BLaER1 treated with 17β-estradiol and CSF1 and Interleukin-3, amounts not matched to agents 10 nM and 100 nM (cell line): Measurements from ENCODE around the gene AP4B1.

ENCODE experiments used
- H3K27ac ChIP-seq, 11 experiments: shearing (Covaris generic); formaldehyde crosslinking; 2 replicates each; pipeline ENCODE4 v1.8.1; 2022
- H3K27me3 ChIP-seq, 11 experiments: shearing (Covaris generic); formaldehyde crosslinking; 2 replicates each; pipeline ENCODE4 v1.8.1; 2022
- H3K36me3 ChIP-seq, 11 experiments: shearing (Covaris generic); formaldehyde crosslinking; 2 replicates each; pipeline ENCODE4 v1.8.1; 2022
- H3K4me1 ChIP-seq, 10 experiments: shearing (Covaris generic); formaldehyde crosslinking; 2 replicates each; pipeline ENCODE4 v1.8.1; 2022
- H3K4me2 ChIP-seq, 11 experiments: shearing (Covaris generic); formaldehyde crosslinking; 2 replicates each; pipeline ENCODE4 v1.8.1; 2022
- H3K4me3 ChIP-seq, 10 experiments: shearing (Covaris generic); formaldehyde crosslinking; 2 replicates each; pipeline ENCODE4 v1.8.1; 2022
- H3K9ac ChIP-seq, 11 experiments: shearing (Covaris generic); formaldehyde crosslinking; 2 replicates each; pipeline ENCODE4 v1.8.1; 2022
- H3K9me3 ChIP-seq, 11 experiments: shearing (Covaris generic); formaldehyde crosslinking; replicated peaks in 1 of 11; 2 replicates each; pipeline ENCODE4 v1.8.1; 2022
- H4K20me1 ChIP-seq, 11 experiments: shearing (Covaris generic); formaldehyde crosslinking; 2 replicates each; pipeline ENCODE4 v1.8.1; 2022
- Cebpa-rat ChIP-seq, 11 experiments: shearing (Covaris generic); IDR thresholded peaks; 2 replicates each; pipeline ENCODE4 v1.8.1; 2022

The AP4B1 gene

GRCh38 chr1:113895098-113895497 is 9.5 kb downstream of the AP4B1 start:
- Histone ChIP-seq H3K36me3 (peaks cover 59 to 73% (median 69%) of the 10 kb centered on the region in 11 experiments), H4K20me1 (no peaks in the 10 kb centered on the region), H3K4me2 (no peak overlapping the region), H3K4me1 (peaks cover 6 to 21% (median 13%) of the 10 kb centered on the region in 10 experiments; a peak in 17 of 20 replicates), H3K9me3 (no peaks in the 10 kb centered on the region), H3K27me3 (no peaks in the 10 kb centered on the region), H3K9ac (no peak overlapping the region), H3K27ac (no peak overlapping the region), H3K4me3 (no peak overlapping the region)
- TF ChIP-seq Cebpa-rat (IDR thresholded peaks at IDR 0.05): no peak

- H3K36me3 ChIP-seq: peaks cover 42 to 57% (median 51%) of the 10 kb centered on the region in 11 experiments
- H3K27me3 ChIP-seq: no peaks in the 10 kb centered on the region
- H3K9me3 ChIP-seq: no peaks in the 10 kb centered on the region
- TF ChIP-seq Cebpa-rat (IDR thresholded peaks at IDR 0.05): no peak
- H3K4me2 ChIP-seq: no peak overlapping the region
- H4K20me1 ChIP-seq: no peaks in the 10 kb centered on the region
- peaks cover 1 to 21% (median 13%) of the 10 kb centered on the region in 10 experiments; a peak in 17 of 20 replicates for H3K4me1 ChIP-seq
- H3K27ac ChIP-seq: no peak overlapping the region
- no peak overlapping the region for H3K4me3 ChIP-seq
- H3K9ac ChIP-seq: no peak overlapping the region
Measured at GRCh38 chr1:113893267-113893666, 11.3 kb downstream of the AP4B1 start.

GRCh38 chr1:113891631-113892220 is 12.9 kb downstream of the AP4B1 start:
- no peak for TF ChIP-seq Cebpa-rat (IDR thresholded peaks at IDR 0.05)
- no peak overlapping the region for H3K27ac ChIP-seq

GRCh38 chr1:113890816-113891215 is 13.8 kb downstream of the AP4B1 start:
- Histone ChIP-seq H3K27me3 (no peaks in the 10 kb centered on the region), H3K9me3 (no peaks in the 10 kb centered on the region), H3K27ac (no peak overlapping the region), H3K4me1 (peaks cover 7 to 26% (median 13%) of the 10 kb centered on the region in 10 experiments; a peak in 19 of 20 replicates), H4K20me1 (no peaks in the 10 kb centered on the region), H3K4me2 (no peak overlapping the region), H3K36me3 (peaks cover 17 to 35% (median 26%) of the 10 kb centered on the region in 11 experiments), H3K4me3 (no peak overlapping the region), H3K9ac (no peak overlapping the region)
- TF ChIP-seq Cebpa-rat (IDR thresholded peaks at IDR 0.05): no peak

More at GRCh38 chr1:113891631-113892220, 12.9 kb downstream of the AP4B1 start:
- Histone ChIP-seq H3K9ac (no peak overlapping the region), H3K36me3 (peaks cover 26 to 41% (median 35%) of the 10 kb centered on the region in 11 experiments), H3K4me3 (no peak overlapping the region), H3K9me3 (no peaks in the 10 kb centered on the region), H4K20me1 (no peaks in the 10 kb centered on the region), H3K27me3 (no peaks in the 10 kb centered on the region), H3K4me1 (peaks cover 7 to 26% (median 13%) of the 10 kb centered on the region in 10 experiments; a peak in 19 of 20 replicates), H3K4me2 (peak overlapping the region in 8 of 11 experiments; percentile 15 to 63 (median 50); a peak in 17 of 22 replicates)

- H3K9me3 ChIP-seq: no peaks in the 10 kb centered on the region
- peak within 1 kb of the TSS in 3 of 11 experiments; percentile 10 to 47 (median 43); a peak in 4 of 22 replicates for H3K4me2 ChIP-seq
- TF ChIP-seq Cebpa-rat (IDR thresholded peaks at IDR 0.05): no peak
- no peak within 1 kb of the TSS for H3K4me3 ChIP-seq
- H3K27me3 ChIP-seq: no peaks in the 10 kb centered on the region
- no peak within 1 kb of the TSS for H3K9ac ChIP-seq
- H3K27ac ChIP-seq: no peak within 1 kb of the TSS; a peak in 1 of 22 replicates
- H3K4me1 ChIP-seq: peaks cover 7 to 32% (median 14%) of the 10 kb centered on the region in 10 experiments; a peak in 19 of 20 replicates
- no peaks in the 10 kb centered on the region for H4K20me1 ChIP-seq
- peaks cover 0 to 11% (median 0%) of the 10 kb centered on the region in 11 experiments; a peak in 3 of 22 replicates for H3K36me3 ChIP-seq
Measured at GRCh38 chr1:113887402-113888175, 17.0 kb downstream of the AP4B1 start, which contains the start of gene BCL2L15. Gene BCL2L15 (minus strand): TSS chr1:113887581. CDS start chr1:113887375, 206 bp downstream.

GRCh38 chr1:113886417-113887401 is 17.9 kb downstream of the AP4B1 start:
- Histone ChIP-seq H3K27me3 (no peaks in the 10 kb centered on the region), H3K27ac (no peak overlapping the region; a peak in 1 of 22 replicates), H3K9me3 (no peaks in the 10 kb centered on the region), H3K4me1 (peaks cover 5 to 24% (median 13%) of the 10 kb centered on the region in 10 experiments), H3K36me3 (peaks cover 0 to 11% (median 0%) of the 10 kb centered on the region in 11 experiments; a peak in 3 of 22 replicates), H3K4me2 (peak overlapping the region in 3 of 11 experiments; percentile 10 to 47 (median 43); a peak in 4 of 22 replicates), H3K9ac (no peak overlapping the region), H4K20me1 (no peaks in the 10 kb centered on the region), H3K4me3 (no peak overlapping the region)
- TF ChIP-seq Cebpa-rat (IDR thresholded peaks at IDR 0.05): no peak

GRCh38 chr1:113881661-113882060 is 22.9 kb downstream of the AP4B1 start:
- no peaks in the 10 kb centered on the region for H4K20me1 ChIP-seq
- H3K27me3 ChIP-seq: no peaks in the 10 kb centered on the region
- no peak overlapping the region for H3K9ac ChIP-seq
- peaks cover 8 to 41% (median 28%) of the 10 kb centered on the region in 10 experiments; a peak in 18 of 20 replicates for H3K4me1 ChIP-seq
- peak overlapping the region in 1 of 11 experiments; percentile 56; a peak in 1 of 22 replicates for H3K27ac ChIP-seq
- peaks cover 0 to 17% (median 0%) of the 10 kb centered on the region in 11 experiments; a peak in 4 of 22 replicates for H3K36me3 ChIP-seq
- no peak overlapping the region for H3K4me3 ChIP-seq
- H3K9me3 ChIP-seq: peaks cover 0 to 12% (median 10%) of the 10 kb centered on the region in 11 experiments; a peak in 9 of 22 replicates
- H3K4me2 ChIP-seq: peak overlapping the region in 8 of 11 experiments; percentile 18 to 50 (median 42); a peak in 11 of 22 replicates
- TF ChIP-seq Cebpa-rat (IDR thresholded peaks at IDR 0.05): no peak

- Histone ChIP-seq H3K36me3 (peaks cover 0 to 6% (median 0%) of the 10 kb centered on the region in 11 experiments; a peak in 2 of 22 replicates), H3K4me3 (no peak overlapping the region), H3K9ac (no peak overlapping the region), H3K4me2 (peak overlapping the region in 5 of 11 experiments; percentile 7 to 50 (median 27); a peak in 5 of 22 replicates), H3K4me1 (peaks cover 20 to 59% (median 40%) of the 10 kb centered on the region in 10 experiments), H3K9me3 (peaks cover 0 to 12% (median 10%) of the 10 kb centered on the region in 11 experiments; a peak in 9 of 22 replicates), H3K27ac (peak overlapping the region in 3 of 11 experiments; percentile 52 to 66 (median 63); a peak in 1 of 22 replicates), H4K20me1 (no peaks in the 10 kb centered on the region), H3K27me3 (no peaks in the 10 kb centered on the region)
- no peak for TF ChIP-seq Cebpa-rat (IDR thresholded peaks at IDR 0.05)
Measured at GRCh38 chr1:113879739-113880038, 24.9 kb downstream of the AP4B1 start.
